Measurements from ENCODE around the gene AFF1. TPM values are rescaled to one million over a fixed set of nuclear protein-coding genes. Genes with fewer than 3 reads are reported as not detected.

AFF1 gene
- total and polyA plus RNA-seq, 2 donors from 2014 or later, result 13.4 to 187 TPM

- no peaks in the 10 kb centered on the region for H3K36me3 ChIP-seq (ENCODE audit: control insufficient read depth in 2 of 3, insufficient read depth in 3 of 3, low read length in 3 of 3)
- no peaks in the 10 kb centered on the region for H3K9me3 ChIP-seq (ENCODE audit: control insufficient read depth in 2 of 3, insufficient read depth in 1 of 3, low read length in 3 of 3)
- H3K27ac ChIP-seq (ENCODE audit: low read depth in 2 of 2, low read length in 2 of 2), result peak overlapping the region; percentile 28 to 44
- H3K27me3 ChIP-seq (ENCODE audit: control insufficient read depth, insufficient read depth, low read length), result no peaks in the 10 kb centered on the region
- H3K4me3 ChIP-seq (ENCODE audit: low read length in 3 of 3), result no peak overlapping the region
- DNase-seq, result no peak
- peaks cover 4 to 49% (median 38%) of the 10 kb centered on the region in 3 donors for H3K4me1 ChIP-seq (ENCODE audit: control insufficient read depth in 2 of 3, insufficient read depth in 2 of 3, low read depth in 1 of 3, low read length in 3 of 3)
- no peak for FAIRE-seq
- intact Hi-C loops (cut with DNase I), result no loop called here
- no peak for TF ChIP-seq CTCF (IDR thresholded peaks at IDR 0.05; ENCODE audit: borderline replicate concordance, extremely low read depth, insufficient read depth)
- no peak overlapping the region for H3K9ac ChIP-seq (ENCODE audit: low read length in 3 of 3)
Observed at GRCh38 chr4:87025023-87025613, 90.3 kb downstream of the AFF1 start.

DNA sequence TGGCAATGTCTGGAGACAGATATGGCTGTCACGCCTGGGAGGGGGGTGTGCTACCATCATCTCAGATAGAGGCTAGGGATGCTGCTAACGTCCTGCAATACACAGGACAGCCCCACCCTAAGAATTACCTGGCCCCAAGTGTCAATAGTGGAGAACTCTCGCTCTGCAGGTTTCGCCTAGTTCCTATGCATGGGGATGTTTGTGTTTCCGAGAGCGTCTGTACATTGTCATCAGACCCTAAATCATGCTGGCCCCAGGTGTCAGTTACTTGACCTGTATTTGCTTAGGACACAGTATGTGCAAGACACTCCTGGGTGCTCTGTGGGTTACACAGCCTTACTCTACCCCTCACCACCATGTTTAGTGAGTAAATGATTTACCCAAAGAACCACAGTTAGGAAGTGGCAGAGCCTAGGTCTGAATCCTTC lies 90.8 kb downstream of the AFF1 start:
- peaks cover 4 to 54% (median 43%) of the 10 kb centered on the region in 3 donors for H3K4me1 ChIP-seq (ENCODE audit: control insufficient read depth in 2 of 3, insufficient read depth in 2 of 3, low read depth in 1 of 3, low read length in 3 of 3)

DNA sequence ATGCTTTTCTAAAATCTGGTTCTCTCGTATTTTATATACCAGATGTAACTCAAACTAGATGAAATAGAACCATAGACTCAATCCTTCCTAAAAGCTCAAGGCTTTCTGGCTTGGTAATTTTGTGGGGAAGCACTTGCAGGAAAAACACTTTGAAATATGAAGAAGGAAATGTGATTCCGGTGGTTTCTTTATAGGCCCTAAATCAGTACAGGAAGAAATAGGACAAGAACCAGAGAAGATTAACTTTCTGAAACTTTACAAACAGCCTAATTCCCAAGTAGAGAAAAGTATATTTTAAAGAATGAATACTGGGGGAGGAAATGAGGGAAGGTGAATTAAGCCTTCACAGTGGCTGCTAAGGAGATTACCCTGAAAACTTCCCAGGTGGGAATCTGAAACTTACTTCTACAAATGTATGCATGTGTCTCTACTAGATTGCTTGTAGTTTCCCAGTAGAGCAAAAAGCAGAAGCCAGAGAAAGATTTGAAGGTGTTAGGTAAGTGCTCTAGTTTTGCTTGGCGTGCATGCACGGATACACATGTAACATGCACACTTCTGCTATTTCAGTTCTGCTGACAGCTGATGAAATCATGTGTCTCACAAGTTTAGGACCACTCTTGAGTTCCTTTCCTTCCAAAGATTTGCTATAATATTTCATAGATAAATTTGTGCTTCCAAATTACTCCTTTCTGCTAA lies 92.1 kb downstream of the AFF1 start:
- Histone ChIP-seq H3K9ac (ENCODE audit: low read length in 3 of 3) (peak overlapping the region in 2 of 3 donors; percentile 36 to 41), H3K9me3 (ENCODE audit: control insufficient read depth in 2 of 3, insufficient read depth in 1 of 3, low read length in 3 of 3) (no peaks in the 10 kb centered on the region), H3K27me3 (ENCODE audit: control insufficient read depth, insufficient read depth, low read length) (no peaks in the 10 kb centered on the region), H3K27ac (ENCODE audit: low read depth in 2 of 2, low read length in 2 of 2) (peak overlapping the region in 1 of 2 donors; percentile 71), H3K4me1 (ENCODE audit: control insufficient read depth in 2 of 3, insufficient read depth in 2 of 3, low read depth in 1 of 3, low read length in 3 of 3) (peaks cover 7 to 67% (median 54%) of the 10 kb centered on the region in 3 donors), H3K36me3 (ENCODE audit: control insufficient read depth in 2 of 3, insufficient read depth in 3 of 3, low read length in 3 of 3) (no peaks in the 10 kb centered on the region), H3K4me3 (ENCODE audit: low read length in 3 of 3) (peak overlapping the region in 1 of 3 donors; percentile 14)
- FAIRE-seq, result no peak
- no peak for TF ChIP-seq CTCF (IDR thresholded peaks at IDR 0.05; ENCODE audit: borderline replicate concordance, extremely low read depth, insufficient read depth)
- intact Hi-C loops (cut with DNase I), result no loop called here
- DNase-seq, result peak in 1 of 5 donors; percentile 63

More for the DNA sequence above, 90.8 kb downstream of the AFF1 start:
- intact Hi-C loops (cut with DNase I), result no loop called here
- no peak for TF ChIP-seq CTCF (IDR thresholded peaks at IDR 0.05; ENCODE audit: borderline replicate concordance, extremely low read depth, insufficient read depth)
- Histone ChIP-seq H3K9ac (ENCODE audit: low read length in 3 of 3) (no peak overlapping the region), H3K4me3 (ENCODE audit: low read length in 3 of 3) (no peak overlapping the region), H3K9me3 (ENCODE audit: control insufficient read depth in 2 of 3, insufficient read depth in 1 of 3, low read length in 3 of 3) (no peaks in the 10 kb centered on the region), H3K27ac (ENCODE audit: low read depth in 2 of 2, low read length in 2 of 2) (peak overlapping the region in 1 of 2 donors; percentile 28), H3K36me3 (ENCODE audit: control insufficient read depth in 2 of 3, insufficient read depth in 3 of 3, low read length in 3 of 3) (no peaks in the 10 kb centered on the region), H3K27me3 (ENCODE audit: control insufficient read depth, insufficient read depth, low read length) (no peaks in the 10 kb centered on the region)
- FAIRE-seq (no peak), DNase-seq (peak in 3 of 5 donors; percentile 42 to 64 (median 60))
